ENCODE data around the gene MTMR3.

The MTMR3 gene

GRCh38 chr22:30062950-30063349 lies 180.0 kb downstream of the MTMR3 start:
- Histone ChIP-seq H4K20me1 (ENCODE audit: insufficient read depth, low read length) (no peaks in the 10 kb centered on the region), H3K9me2 (replicated peaks; ENCODE audit: insufficient read depth, low read length) (no peaks in the 10 kb centered on the region), H3K9ac (ENCODE audit: low read length) (no peak overlapping the region), H3K4me3 (ENCODE audit: low read length) (no peak overlapping the region), H2AFZ (ENCODE audit: low read length) (no peak overlapping the region), H3K27ac (ENCODE audit: low read length) (no peak overlapping the region), H3K36me3 (replicated peaks; ENCODE audit: insufficient read depth, low read length) (no peaks in the 10 kb centered on the region), H3K4me2 (ENCODE audit: low read depth, low read length) (no peak overlapping the region), H3K4me1 (ENCODE audit: low read length) (no peaks in the 10 kb centered on the region), H3F3A (ENCODE audit: insufficient read depth, low read length) (no peaks in the 10 kb centered on the region), H3K27me3 (replicated peaks; ENCODE audit: insufficient read depth, low read length) (no peaks in the 10 kb centered on the region), H3K9me3 (replicated peaks; ENCODE audit: insufficient read depth, low read length) (no peaks in the 10 kb centered on the region), H3K79me2 (ENCODE audit: low read length) (no peaks in the 10 kb centered on the region)
- no peak for DNase-seq
- TF ChIP-seq EZH2 (optimal IDR thresholded peaks at IDR 0.05; ENCODE audit: low read depth, low read length) (no peak), EZH2phosphoT487 (IDR thresholded peaks at IDR 0.05; ENCODE audit: low read length) (no peak), CTCF (IDR thresholded peaks at IDR 0.05; ENCODE audit: low read length) (no peak)

DNA sequence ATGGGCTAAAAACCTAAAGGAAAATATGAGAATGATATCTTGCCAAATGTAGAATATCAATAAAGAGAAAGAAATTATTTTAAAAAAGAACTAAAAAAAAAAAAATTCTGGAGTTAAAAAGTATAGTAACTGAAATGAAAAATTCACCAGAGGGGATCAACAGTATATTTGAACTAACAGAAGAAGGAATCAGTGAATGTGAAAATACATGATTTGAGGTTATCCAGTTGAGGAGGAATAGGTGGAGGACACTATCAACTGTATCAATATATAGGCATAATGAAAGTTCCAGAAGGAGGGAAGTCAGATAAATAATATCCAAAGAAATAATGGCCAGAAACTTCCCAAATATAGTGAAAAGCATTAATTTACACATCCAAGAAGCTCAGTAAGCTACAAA lies 181.2 kb downstream of the MTMR3 start:
- TF ChIP-seq EZH2phosphoT487 (IDR thresholded peaks at IDR 0.05; ENCODE audit: low read length) (no peak), CTCF (IDR thresholded peaks at IDR 0.05; ENCODE audit: low read length) (no peak), EZH2 (optimal IDR thresholded peaks at IDR 0.05; ENCODE audit: low read depth, low read length) (no peak)
- Histone ChIP-seq H3K4me3 (ENCODE audit: low read length) (no peak overlapping the region), H4K20me1 (ENCODE audit: insufficient read depth, low read length) (no peaks in the 10 kb centered on the region), H2AFZ (ENCODE audit: low read length) (no peak overlapping the region), H3K27ac (ENCODE audit: low read length) (no peak overlapping the region), H3K9ac (ENCODE audit: low read length) (no peak overlapping the region), H3K9me3 (replicated peaks; ENCODE audit: insufficient read depth, low read length) (no peaks in the 10 kb centered on the region), H3K4me1 (ENCODE audit: low read length) (no peaks in the 10 kb centered on the region), H3K27me3 (replicated peaks; ENCODE audit: insufficient read depth, low read length) (no peaks in the 10 kb centered on the region), H3F3A (ENCODE audit: insufficient read depth, low read length) (no peaks in the 10 kb centered on the region), H3K9me2 (replicated peaks; ENCODE audit: insufficient read depth, low read length) (no peaks in the 10 kb centered on the region), H3K4me2 (ENCODE audit: low read depth, low read length) (no peak overlapping the region), H3K36me3 (replicated peaks; ENCODE audit: insufficient read depth, low read length) (no peaks in the 10 kb centered on the region), H3K79me2 (ENCODE audit: low read length) (no peaks in the 10 kb centered on the region)
- no peak for DNase-seq

DNA sequence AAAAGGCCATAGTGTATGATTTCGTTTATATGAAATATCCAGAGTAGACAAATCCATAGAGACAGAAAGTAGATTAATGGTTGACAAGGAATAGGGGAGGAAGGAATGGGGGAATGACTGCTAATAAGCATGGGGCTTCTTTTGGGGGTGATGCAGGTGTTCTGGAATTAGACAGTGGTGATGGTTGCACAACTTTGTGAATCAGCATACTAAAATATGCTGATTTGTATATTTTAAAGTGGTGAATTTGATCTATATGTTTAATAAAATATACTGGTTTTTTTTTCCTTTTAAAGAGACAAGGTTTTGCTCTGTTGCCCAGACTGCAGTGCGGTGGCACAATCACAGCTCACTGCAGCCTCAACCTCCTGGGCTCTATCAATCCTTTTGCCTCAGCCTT lies 190.8 kb downstream of the MTMR3 start:
- TF ChIP-seq CTCF (IDR thresholded peaks at IDR 0.05; ENCODE audit: low read length) (no peak), EZH2 (optimal IDR thresholded peaks at IDR 0.05; ENCODE audit: low read depth, low read length) (no peak), EZH2phosphoT487 (IDR thresholded peaks at IDR 0.05; ENCODE audit: low read length) (no peak)
- DNase-seq, result no peak
- H3K4me3 ChIP-seq (ENCODE audit: low read length), result no peak overlapping the region
- no peaks in the 10 kb centered on the region for H3K9me3 ChIP-seq (replicated peaks; ENCODE audit: insufficient read depth, low read length)
- no peaks in the 10 kb centered on the region for H3K36me3 ChIP-seq (replicated peaks; ENCODE audit: insufficient read depth, low read length)
- no peak overlapping the region for H2AFZ ChIP-seq (ENCODE audit: low read length)
- no peak overlapping the region for H3K4me2 ChIP-seq (ENCODE audit: low read depth, low read length)
- no peaks in the 10 kb centered on the region for H3K9me2 ChIP-seq (replicated peaks; ENCODE audit: insufficient read depth, low read length)
- no peaks in the 10 kb centered on the region for H3K4me1 ChIP-seq (ENCODE audit: low read length)
- H3K27me3 ChIP-seq (replicated peaks; ENCODE audit: insufficient read depth, low read length), result no peaks in the 10 kb centered on the region
- no peak overlapping the region for H3K9ac ChIP-seq (ENCODE audit: low read length)
- H4K20me1 ChIP-seq (ENCODE audit: insufficient read depth, low read length), result no peaks in the 10 kb centered on the region
- H3K27ac ChIP-seq (ENCODE audit: low read length), result no peak overlapping the region
- H3K79me2 ChIP-seq (ENCODE audit: low read length), result no peaks in the 10 kb centered on the region
- no peaks in the 10 kb centered on the region for H3F3A ChIP-seq (ENCODE audit: insufficient read depth, low read length)

All from MM.1S (cell line).